Measurements from ENCODE around the gene DCUN1D5.
A peak's percentile ranks its signal among the peaks of the same experiment; 100 is the strongest.

DCUN1D5 gene

GRCh38 chr11:103091801-103092524 lies at the start of gene DCUN1D5:
Gene DCUN1D5 (minus strand): TSS chr11:103092160. CDS start chr11:103091872, 288 bp downstream.
- DNase-seq, result peak; percentile 98

- no peak for DNase-seq
These were observed 33.5 kb upstream of the DCUN1D5 start for GRCh38 chr11:103125462-103125861.

- DNase-seq, result no peak
These were observed 22.9 kb upstream of the DCUN1D5 start for GRCh38 chr11:103114836-103115235.

GRCh38 chr11:103112364-103112763 lies 20.4 kb upstream of the DCUN1D5 start:
- peak; percentile 6 for DNase-seq

GRCh38 chr11:103111400-103111799 lies 19.4 kb upstream of the DCUN1D5 start:
- no peak for DNase-seq

- peak; percentile 24 for DNase-seq
These were observed 18.4 kb upstream of the DCUN1D5 start for GRCh38 chr11:103110391-103110790.

- DNase-seq, result no peak
These were observed 17.9 kb upstream of the DCUN1D5 start for GRCh38 chr11:103109818-103110388.

- peak; percentile 96 for DNase-seq
These were observed 17.2 kb upstream of the DCUN1D5 start, which contains the start of gene DYNC2H1 for GRCh38 chr11:103108933-103109817. Gene DYNC2H1 (plus strand): TSS chr11:103109426. CDS start chr11:103109575, 149 bp downstream.

- DNase-seq, result no peak
These were observed 5.3 kb upstream of the DCUN1D5 start for GRCh38 chr11:103097279-103097678.

- DNase-seq, result peak; percentile 71
These were observed 728 bp downstream of the DCUN1D5 start for GRCh38 chr11:103091064-103091800.

- no peak for DNase-seq
These were observed 5.5 kb downstream of the DCUN1D5 start for GRCh38 chr11:103086461-103086860.

- no peak for DNase-seq
These were observed 6.1 kb downstream of the DCUN1D5 start for GRCh38 chr11:103085758-103086365.

- DNase-seq, result no peak
These were observed 12.1 kb downstream of the DCUN1D5 start for GRCh38 chr11:103079833-103080232.

GRCh38 chr11:103078710-103079109 lies 13.2 kb downstream of the DCUN1D5 start:
- DNase-seq, result no peak

GRCh38 chr11:103077554-103077953 lies 14.4 kb downstream of the DCUN1D5 start:
- DNase-seq, result no peak

- DNase-seq, result no peak
These were observed 15.6 kb downstream of the DCUN1D5 start for GRCh38 chr11:103076361-103076760.

GRCh38 chr11:103071008-103071407 lies 21.0 kb downstream of the DCUN1D5 start:
- DNase-seq, result no peak

- DNase-seq, result no peak
These were observed 21.8 kb downstream of the DCUN1D5 start for GRCh38 chr11:103070142-103070541.

- no peak for DNase-seq
These were observed 22.6 kb downstream of the DCUN1D5 start for GRCh38 chr11:103069367-103069766.

- no peak for DNase-seq
These were observed 24.8 kb downstream of the DCUN1D5 start for GRCh38 chr11:103067118-103067517.

GRCh38 chr11:103061656-103062055 lies 30.3 kb downstream of the DCUN1D5 start:
- no peak for DNase-seq

- DNase-seq, result peak; percentile 68
These were observed 36.6 kb downstream of the DCUN1D5 start for GRCh38 chr11:103055221-103055890.
